DMS 273 (cell line): ENCODE results near the gene CCDC92B.
A peak's percentile ranks its signal among the peaks of the same experiment; 100 is the strongest.
"Not testable (repeated sequence)": the region's sequence is repeated elsewhere in the genome, so short reads cannot be mapped to it uniquely, and the experiment has no call there.

Experiments used
- DNase-seq: peaks from one replicate; lab custom pipeline; 2025; ENCODE audit not compliant: unreplicated experiment; lab: John Stamatoyannopoulos, UW

CCDC92B gene

DNA sequence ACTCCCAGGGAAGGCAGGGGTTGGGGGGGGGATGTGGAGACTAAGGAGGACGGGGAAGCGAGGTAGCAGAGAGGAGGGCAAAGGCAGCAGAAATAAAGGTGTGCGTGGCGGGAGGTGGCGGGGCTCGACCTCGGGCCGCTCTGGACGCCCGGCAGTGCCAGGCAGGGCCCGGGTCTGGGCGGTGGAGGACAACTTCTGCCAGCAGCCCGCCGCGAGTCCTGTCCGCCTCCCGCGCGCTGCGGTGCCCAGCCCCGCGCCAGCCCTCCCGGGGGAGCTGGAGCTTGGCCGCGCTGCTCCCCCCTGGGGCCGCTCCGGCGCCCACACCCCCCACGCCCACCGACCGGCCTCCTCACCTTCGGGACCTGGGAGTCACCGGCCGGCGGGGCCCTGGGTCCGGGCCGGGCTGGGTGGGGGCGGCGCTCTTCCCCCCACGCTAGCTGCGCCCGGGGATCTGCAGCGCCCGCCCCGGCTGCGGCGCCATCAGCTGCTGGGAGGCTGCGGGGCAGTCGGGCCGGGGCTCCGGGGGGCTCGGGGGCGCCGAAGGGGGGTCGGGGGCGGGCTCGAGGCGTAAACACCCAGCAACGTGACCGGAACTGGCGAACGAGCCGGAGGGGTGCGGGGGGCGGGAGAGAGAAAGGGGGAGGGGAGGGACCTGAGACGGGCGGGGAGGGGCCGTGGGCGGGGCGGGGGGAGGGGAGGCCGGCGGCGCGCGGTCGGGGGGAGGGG is at the start of gene CCDC92B:
Gene CCDC92B (minus strand): TSS at position 595 of the 726 bp plus-strand sequence. CDS start 14,507 bp downstream, outside the sequence.
- DNase-seq = no peak

DNA sequence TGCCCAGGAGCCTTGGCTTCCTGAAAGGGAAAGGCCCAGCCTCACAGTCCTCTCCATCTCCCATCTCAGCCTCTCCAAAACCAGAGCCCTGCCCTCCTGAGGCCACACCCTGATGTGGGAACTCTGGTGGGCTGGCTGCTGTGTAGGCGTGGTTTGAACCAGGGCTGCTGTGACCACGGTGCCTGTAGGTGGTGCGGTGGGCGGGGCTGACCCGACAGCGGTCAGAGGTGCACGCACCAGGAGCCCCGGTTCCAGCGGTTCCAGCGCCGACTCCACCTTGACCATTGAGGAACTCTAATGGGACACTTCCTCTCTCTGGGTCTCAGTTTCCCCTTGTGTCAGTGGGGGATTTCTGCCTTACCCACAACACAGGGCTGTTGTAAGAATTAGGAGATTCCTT is 49.2 kb upstream of the CCDC92B start:
- DNase-seq = no peak

DNA sequence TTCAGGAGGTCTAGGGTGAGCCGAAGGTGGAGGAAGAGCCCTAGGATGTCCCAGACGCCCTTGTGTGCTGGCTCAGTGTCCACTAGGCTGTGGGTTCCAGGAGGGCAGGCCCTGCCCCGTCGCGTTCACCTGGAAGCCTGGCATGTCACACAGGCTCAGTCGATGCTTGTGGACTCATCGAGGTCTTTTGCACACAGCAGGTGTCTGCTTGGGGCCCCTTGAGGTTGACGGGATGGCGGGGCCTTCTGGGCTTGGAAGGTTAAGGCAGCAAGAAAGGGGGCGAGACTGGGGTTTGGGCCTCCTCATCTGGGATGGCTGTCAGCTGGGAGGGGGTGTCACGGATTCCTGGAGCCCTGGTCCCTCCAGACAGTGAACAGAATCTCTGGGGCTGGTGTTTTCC is 48.7 kb upstream of the CCDC92B start:
- no peak for DNase-seq

DNA sequence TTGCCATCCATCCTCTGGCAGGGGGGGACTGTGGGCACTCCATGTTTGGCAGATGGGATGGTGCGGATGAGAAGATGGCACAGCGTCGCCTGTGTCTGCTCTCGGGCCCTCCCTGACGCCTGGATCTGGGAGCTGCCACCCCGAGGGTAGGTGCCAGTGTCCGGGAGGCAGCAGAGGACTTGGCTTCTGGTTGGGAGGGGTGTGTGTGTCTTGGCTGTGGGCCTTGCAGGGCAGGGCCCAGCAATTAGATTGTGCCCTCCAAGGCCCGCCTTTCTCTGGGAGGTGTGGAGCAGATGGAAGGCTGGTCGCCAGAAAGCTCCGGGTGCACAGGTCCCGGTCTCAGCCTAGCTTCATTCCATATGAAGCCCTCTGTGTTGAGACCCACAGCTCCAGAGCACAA is 48.2 kb upstream of the CCDC92B start:
- peak; percentile 78 for DNase-seq

DNA sequence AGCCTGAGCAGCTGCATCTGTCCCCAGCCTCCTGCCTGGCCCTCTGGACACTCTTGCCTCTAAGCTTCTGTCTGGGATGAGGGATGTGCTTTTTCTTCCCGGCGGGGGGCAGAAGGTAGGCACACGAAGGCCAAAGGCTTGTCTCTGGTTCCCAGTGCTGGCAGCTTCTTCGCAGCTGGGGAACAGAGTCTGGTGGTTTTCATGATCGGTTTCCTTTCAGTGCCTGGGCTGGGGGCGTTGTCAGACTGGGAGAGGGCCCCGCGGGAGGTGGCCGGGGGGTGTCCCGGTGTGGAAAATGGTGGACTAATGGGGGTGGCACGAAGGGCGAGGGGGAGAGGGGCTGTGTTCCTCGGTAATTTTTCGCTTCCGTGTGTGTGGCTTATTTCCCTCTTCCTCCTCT is 47.8 kb upstream of the CCDC92B start:
- DNase-seq = peak; percentile 29

DNA sequence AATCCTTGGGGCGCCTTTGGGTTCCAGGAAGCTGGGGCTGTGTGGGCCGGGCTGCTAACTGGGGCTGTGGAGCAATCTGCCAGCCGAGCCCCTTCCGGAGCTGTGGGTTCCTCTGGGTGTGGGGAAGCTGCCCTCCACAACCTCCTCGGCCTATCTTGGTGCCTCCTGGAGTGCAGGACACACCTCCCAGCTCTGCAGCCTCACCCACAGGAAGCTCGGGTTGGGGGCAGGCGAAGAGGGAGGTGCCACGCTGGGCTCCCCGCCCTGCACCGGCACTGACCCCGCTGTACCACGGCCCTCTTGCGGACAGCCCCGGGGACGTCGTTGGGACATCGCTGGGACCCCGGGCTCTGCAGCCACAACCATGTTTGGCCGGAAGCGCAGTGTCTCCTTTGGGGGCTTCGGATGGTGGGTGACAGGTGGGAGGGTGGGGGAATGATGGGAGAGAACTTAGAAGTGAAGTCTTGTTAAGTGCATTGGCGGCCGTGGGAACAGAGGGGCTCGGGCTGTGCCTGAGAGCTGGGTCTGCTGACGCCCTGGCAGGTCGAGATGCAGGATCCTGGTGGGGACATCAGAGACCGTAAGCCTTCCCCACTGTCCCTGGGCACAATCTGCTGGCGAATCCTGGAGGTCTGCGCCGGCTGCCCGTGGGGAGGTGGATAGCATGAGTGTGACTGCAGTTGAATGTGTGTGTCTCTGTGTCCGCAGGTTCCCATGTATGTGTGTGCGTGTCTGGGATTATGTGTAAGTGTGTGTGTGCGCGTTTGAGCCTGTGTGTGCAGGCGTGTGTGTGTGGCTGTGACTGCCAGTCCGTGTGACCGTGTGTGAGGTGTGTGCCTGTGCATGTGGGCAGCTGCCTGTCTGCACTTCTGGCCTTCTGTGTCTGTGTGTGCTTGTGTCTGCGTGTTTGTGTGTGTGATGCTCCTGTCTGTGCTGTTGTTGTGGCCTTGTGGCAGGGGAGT is 47.0 kb upstream of the CCDC92B start, which contains the start of gene RAP1GAP2:
Gene RAP1GAP2 (plus strand): TSS at position 275 of the 962 bp plus-strand sequence. CDS start 90 bp downstream, at position 365.
- DNase-seq = no peak

DNA sequence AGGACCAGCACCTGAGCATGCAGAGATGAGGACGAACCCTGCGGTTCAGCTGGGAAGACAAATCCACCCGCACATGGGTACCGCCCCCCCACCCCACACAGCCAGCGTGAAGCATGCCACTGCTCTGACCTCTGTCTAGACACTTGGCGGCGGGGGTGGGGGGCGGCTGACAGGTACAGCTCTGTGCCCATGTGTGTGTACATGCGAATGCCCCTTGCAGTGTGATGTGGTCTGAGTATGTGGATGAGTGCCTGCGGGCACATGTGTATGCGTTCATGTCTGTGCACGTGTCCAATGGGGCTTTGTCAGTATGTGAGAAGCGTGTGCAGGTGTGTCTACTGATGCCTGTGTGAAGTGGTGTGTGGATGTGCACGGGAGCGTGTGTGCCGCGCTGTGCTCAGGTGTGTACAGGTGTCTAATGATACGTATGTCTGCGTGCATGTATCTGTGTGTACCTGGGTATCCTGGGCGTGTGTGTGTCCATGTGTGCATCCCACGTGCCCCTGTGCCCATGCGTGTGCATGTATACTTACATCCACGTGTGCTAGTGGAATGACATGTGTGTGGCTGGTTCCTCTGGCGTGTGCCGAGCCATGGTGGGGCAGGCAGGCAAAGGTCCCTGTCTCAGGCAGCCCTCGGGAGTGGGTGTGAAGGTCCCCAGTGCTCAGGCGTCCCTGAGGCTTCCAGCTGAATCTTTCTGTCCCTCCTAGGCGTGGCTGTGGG is 46.1 kb upstream of the CCDC92B start:
- no peak for DNase-seq

DNA sequence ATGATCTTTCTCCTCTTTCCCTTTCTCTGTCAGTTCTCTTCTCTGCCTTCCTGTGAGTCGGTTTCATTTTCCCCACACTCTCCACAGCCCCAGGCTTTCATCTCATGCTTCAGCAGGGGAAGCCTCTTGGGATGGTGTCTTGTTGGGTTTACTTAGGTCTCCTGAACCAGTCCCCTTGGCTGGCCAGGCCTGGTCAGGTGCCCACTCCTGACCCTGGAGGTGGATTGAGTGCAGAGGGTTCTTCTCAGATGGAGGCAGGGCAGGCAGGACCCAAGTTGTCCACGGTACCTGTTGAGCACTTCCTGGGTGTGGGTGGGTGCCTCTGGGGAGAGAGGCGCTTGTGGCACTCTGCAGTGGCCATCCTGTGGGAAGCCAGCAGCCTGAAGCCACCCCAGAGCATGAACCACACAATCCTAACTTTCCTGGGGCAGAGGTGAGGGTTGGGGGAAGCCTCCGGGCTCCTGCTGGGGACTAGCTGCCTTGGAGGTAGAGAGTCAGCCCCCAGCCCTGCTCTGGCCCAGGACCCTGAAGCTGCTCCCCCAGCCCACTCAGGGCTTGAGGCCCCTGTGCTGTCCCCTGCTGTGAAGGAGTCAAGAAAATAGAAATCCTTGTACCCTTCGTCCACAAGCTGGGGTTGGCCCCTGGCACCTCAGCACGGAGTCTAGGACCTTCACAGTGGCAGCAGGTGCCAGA is 44.8 kb upstream of the CCDC92B start:
- no peak for DNase-seq

DNA sequence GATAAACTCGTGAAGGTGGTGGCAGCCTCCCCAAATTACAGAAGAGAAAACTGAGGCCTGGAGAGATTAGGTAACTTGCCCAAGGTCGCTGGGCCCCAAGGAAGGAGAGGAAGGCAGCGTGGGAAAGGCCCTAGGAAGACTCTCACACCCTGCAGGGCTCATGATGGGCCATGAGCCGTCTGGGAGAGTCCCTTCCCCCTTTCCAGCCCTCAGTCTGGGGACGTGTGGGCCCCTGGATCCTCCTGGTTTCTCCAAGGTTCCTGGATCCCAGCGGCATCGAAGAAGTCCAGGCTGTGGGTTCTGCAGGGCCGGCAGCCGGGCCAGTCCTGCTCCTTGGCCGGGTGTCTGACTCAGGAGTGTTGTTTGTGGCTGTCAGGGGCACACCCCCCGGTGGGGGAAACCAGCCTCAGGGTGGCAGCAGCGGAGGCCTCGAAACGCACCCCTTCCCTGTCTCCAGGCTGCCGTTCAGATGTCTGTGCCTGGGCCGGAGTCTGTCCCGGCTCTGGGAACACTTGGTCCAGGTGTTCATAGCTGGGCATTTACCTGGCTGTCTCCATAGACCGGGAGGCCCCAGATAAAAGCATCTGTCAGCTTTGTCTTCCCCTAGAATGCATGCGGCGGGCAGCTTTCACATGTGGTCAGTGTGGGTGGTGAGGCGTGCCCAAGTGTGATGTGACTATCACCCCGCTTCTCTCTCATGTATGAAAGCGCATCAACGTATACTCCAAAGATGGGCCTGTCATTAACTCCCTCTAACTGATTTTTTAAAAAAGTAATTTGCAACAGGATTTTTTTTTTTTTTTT is 43.1 kb upstream of the CCDC92B start:
- DNase-seq = no peak

DNA sequence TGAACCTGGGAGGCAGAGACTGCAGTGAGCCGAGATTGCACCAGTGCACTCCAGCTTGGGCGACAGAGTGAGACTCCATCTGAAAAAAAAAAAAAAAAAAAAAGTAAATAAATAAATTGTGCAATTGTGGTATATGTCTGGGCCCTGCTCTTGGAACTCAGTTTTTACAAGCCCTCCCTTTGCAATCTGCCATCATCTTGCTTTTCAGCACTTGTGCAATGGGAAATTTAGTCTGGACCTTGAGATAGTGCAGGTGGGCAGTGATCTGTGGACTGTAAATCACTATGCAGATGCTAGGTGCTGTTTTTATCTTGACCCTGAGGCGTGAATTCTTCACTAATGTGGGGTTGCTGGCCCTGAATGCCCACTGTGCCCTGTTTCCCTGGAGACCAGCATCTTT is 40.2 kb upstream of the CCDC92B start:
- no peak for DNase-seq

DNA sequence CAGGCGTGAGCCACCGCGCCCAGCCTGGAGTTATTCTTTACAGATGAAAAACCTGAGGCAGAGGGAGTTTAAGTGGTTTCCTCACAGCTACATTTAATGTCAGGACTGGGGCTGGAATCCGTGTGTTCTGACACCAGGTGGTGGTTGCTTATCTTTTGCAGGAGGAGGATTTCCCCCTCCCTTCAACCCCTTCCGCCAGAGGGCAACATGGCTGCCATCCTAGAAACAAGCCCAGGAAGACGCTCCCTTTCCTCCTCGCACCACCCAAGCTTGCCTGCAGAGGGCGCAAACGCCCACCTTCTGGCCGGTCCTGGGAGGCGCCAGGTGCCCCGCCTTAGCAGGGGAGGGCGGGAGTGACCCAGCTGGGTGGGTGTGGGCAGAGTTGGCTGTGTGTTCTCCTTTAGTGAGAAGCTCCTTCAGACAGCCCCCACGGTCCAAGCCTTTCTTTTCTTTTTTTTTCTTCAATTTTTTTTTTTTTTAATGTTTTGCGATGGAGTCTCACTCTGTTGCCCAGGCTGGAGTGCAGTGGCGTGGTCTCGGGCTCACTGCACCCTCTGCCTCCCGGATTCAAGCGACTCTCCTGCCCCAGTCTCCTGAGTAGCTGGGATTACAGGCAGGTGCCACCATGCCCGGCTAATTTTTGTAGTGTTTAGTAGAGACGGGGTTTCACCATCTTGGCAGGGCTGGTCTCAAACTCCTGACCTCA is 36.9 kb upstream of the CCDC92B start:
- DNase-seq = peak; percentile 95

DNA sequence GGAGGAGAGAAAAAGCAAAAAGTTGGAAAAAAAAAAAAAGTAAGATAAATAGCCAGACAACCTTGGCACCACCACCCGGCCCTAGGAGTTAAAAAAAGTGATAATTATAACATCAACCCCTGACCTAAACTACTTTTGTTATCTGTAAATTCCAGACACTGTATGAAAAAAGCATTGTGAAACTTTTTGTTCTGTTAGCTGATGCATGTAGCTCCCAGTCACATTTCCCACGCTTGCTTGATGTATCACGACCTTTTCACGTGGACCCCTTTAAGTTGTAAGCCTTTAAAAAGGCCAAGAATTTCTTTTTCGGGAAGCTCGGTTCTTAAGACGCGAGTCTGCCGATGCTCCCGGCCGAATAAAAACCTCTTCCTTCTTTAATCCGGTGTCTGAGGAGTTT is 35.9 kb upstream of the CCDC92B start:
- DNase-seq = not testable (repeated sequence)

DNA sequence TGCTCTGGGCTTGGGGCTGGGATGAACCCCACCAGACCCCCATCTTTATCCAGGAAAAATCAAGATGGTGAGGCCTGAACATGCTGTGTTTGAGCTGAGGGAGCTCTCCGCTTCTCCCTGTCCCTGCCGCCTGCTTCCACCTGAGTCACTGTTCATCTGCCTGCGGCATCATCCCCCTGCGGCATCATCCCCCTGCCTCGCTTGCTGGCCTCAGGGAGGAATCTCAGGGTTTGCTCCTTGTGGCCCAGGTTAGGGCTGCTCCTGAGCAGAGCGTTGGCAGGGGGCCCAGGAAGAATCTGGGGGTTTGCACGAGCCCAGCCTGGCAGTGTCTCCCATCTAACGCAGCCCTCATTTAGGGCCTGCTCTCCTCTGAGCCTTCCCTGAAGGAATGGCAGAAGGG is 35.4 kb upstream of the CCDC92B start:
- DNase-seq = no peak

DNA sequence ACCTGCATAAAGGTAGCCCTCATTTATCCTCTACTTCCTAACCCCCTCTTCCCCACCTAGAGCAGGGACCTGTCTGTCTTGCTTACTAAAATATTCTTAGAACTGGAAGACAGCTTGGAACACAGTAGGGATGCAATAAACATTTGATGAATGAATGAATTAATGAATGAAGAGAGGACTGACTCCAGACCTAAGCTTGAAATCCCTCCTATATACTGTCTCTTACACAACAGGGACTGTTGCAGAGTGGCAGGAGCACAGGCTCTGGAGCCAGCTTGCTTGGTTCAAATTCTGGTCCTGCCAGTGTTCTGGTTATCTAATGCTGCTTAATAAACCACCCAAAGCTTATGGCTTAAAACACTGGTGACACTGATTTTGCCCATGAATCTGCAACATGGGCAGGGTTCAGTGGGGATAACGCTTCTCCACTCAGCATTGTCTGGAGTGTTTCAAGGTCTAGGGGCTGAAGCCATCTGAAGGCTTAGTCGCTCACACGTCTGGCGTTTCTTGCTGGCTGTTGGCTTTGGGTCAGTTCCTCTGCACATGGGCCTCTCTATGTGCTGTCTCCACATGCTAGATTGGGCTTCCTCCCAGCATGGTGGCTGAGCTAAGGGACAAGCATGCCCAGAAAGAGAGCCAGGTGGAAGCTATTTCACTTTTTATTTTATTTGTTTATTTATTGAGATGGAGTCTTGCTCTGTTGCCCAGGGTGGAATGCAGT is 34.0 kb upstream of the CCDC92B start:
- no peak for DNase-seq

DNA sequence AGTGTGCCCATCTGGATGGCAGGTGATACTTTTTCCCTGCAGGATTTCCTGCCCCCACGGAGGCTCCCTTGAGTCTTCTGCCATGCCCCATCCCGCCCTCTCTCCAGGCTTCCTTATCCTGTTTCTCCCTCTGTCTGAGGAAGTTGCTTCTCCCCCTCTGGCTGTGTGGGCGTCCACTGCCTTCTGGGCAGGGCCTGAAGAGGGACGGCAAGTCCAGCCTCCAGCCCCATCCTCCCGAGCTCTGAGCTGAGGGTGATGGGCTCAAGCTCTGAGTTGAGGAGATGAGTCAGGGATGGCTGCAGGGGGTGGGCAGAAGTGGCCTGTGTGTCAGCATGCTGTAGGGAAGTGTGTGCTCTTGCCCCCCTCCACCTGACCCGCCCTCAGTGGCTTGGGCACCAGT is 32.6 kb upstream of the CCDC92B start:
- DNase-seq = no peak

DNA sequence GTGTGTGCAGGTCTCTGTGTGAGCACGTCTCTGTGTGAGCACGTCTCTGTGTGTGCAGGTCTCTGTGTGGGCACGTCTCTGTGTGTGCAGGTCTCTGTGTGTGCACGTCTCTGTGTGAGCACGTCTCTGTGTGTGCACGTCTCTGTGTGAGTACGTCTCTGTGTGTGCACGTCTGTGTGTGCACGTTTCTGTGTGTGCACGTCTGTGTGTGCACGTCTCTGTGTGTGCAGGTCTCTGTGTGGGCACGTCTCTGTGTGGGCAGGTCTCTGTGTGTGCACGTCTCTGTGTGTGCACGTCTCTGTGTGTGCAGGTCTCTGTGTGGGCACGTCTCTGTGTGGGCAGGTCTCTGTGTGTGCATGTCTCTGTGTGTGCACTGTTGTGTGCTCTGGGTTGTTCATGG is 32.1 kb upstream of the CCDC92B start:
- DNase-seq = not testable (repeated sequence)

DNA sequence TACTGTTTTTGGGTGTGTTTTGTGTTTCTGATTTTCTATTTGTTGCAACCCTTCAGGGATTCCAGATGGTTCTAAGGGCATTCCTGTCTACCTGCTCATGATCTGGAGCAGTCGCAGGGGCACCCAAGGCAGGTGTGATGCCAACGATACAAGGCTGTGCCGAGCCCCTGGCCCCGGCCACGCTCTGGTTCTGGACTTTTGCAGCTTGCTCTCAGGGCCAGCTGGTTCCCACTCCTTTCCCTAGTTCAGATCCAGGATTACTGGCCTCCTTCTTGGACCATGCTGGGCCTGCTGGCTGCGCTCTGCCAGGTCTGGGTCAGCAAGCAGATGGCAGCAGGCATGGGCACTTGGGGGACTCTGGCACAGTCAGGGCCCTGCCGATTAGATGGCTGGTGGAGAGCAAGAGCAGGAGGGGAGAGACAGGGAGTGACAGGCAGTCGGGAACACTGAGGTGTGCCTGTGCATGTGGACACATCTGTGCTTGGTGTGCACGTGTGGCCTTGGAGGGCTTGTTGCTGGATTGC is 31.5 kb upstream of the CCDC92B start:
- DNase-seq = no peak

DNA sequence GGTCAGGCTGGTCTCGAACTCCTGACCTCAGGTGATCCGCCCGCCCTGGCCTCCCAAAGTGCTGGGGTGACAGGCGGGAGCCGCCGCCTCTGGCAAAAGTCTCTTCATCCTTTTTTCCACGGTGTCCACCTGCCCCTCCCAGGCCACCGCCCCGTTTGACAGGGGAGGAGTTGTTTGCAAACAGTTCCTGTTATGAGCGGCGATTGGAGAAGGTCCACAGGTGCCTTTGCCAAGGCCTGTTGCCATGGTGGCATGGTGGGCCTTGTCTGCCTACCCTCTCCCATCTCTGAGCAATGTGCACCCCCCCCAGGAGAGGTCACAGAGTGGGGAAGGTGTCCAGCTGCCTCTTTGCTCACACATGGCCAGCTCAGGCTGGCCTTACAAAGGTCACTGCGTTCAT is 30.8 kb upstream of the CCDC92B start:
- DNase-seq = no peak
